Sigmoid colon (tissue), 7 donors: ENCODE results near the gene CYP27A1. TPM values are rescaled to one million over a fixed set of nuclear protein-coding genes. Genes with fewer than 3 reads are reported as not detected.

Source experiments
- DNase-seq: peaks from one replicate; pipeline ENCODE4 v3.0.0-alpha.2; 2019
- H3K27ac ChIP-seq, 4 donors: fragments of 200-600 bp; sonication (generic); one replicate each; pipeline ENCODE4 v1.5.1; 2016 to 2019; ENCODE audit warnings: mild to moderate bottlenecking in 1 of 4
- H3K27me3 ChIP-seq, 3 donors: fragments of 200-600 bp; sonication (generic); one replicate each; pipeline ENCODE4 v1.5.1; 2019; ENCODE audit warnings: mild to moderate bottlenecking in 1 of 3
- H3K36me3 ChIP-seq, 4 donors: fragments of 200-600 bp; sonication (generic); one replicate each; pipeline ENCODE4 v1.5.1; 2016 to 2019
- H3K4me1 ChIP-seq, 4 donors: fragments of 200-600 bp; sonication (generic); one replicate each; pipeline ENCODE4 v1.5.1; 2017 to 2019
- H3K4me3 ChIP-seq, 4 donors: fragments of 200-600 bp; sonication (generic); one replicate each; pipeline ENCODE4 v1.5.1; 2017 to 2019; ENCODE audit warnings: mild to moderate bottlenecking in 2 of 4, moderate library complexity in 1 of 4
- H3K9me3 ChIP-seq, 4 donors: fragments of 200-600 bp in 3 of 4; sonication (generic) in 3 of 4; one replicate each; pipeline versions ENCODE4 v1.5.1 to v1.6.1; 2013 to 2019
- EP300 ChIP-seq, 4 donors: sonication (generic); formaldehyde crosslinking; IDR thresholded peaks; one replicate each; pipeline ENCODE4 v1.6.1; 2017; ENCODE audit warnings: antibody characterized with exemption in 4 of 4
- POLR2A ChIP-seq, 2 donors: fragments of 450-650 bp; IDR thresholded peaks; one replicate each; pipeline ENCODE4 v1.6.1; 2016; ENCODE audit warnings: antibody characterized with exemption in 2 of 2, mild to moderate bottlenecking in 2 of 2, moderate library complexity in 2 of 2
- POLR2AphosphoS5 ChIP-seq, 4 donors: sonication (generic); formaldehyde crosslinking; IDR thresholded peaks; one replicate each; pipeline ENCODE4 v1.6.1; 2017; ENCODE audit warnings: antibody characterized with exemption in 4 of 4
- WGBS, 2 donors: extraction: QIAGEN DNeasy Blood & Tissue Kit; methylation state at CpG; one replicate each; pipeline ENCODE4 v1.1.7; 2013; 5-methylcytosine and 5-hydroxymethylcytosine counted together
- intact Hi-C: fragments of 100-400 bp; cut with DNase I; formaldehyde crosslinking; loops from one replicate; pipeline ENCODE4 v1.15.1; 2023
- polyA plus RNA-seq, 3 donors: library from polyadenylated mRNA; stranded (reverse); fragments of 200-250 nt; gene quantifications; one replicate each; pipeline ENCODE4 v1.2.3, GENCODE V29; 2013
- total RNA-seq, 4 donors: library from RNA; depleted of rRNA; stranded (reverse); fragments of >200 nt; gene quantifications; one replicate each; pipeline ENCODE4 v1.1.0, GENCODE V29; 2016
- TF ChIP-seq, protein P1 (sequence below), 4 experiments: fragments of 450-650 bp in 3 of 4; fragments of 200-600 bp in 1 of 4; IDR thresholded peaks; one replicate each; pipeline ENCODE4 v1.5.1; 2016 to 2019; ENCODE audit warnings: antibody characterized with exemption in 4 of 4, mild to moderate bottlenecking in 3 of 4, moderate library complexity in 2 of 4
- donor health status: healthy with polysubstance abuse.
- donor health status: Bipolar disorder and iron deficiency.
- donor health status: healthy.

CYP27A1 gene
- total and polyA plus RNA-seq, 7 donors: 13.5 to 30.1 (median 21.9) TPM

GRCh38 chr2:218820746-218821369, 38.9 kb downstream of the CYP27A1 start:
- Histone ChIP-seq H3K36me3 (peaks cover 0 to 32% (median 10%) of the 10 kb centered on the region in 4 donors), H3K4me3 (no peak overlapping the region), H3K27me3 (no peaks in the 10 kb centered on the region), H3K4me1 (no peaks in the 10 kb centered on the region), H3K9me3 (no peaks in the 10 kb centered on the region), H3K27ac (no peak overlapping the region)
- no peak for DNase-seq
- intact Hi-C loops: no loop called here
- WGBS, 2 donors: 93 to 96% methylated on average over 15 of the region's 15 CpGs
- TF ChIP-seq POLR2A (IDR thresholded peaks at IDR 0.05) (no peak), EP300 (IDR thresholded peaks at IDR 0.05) (no peak)

DNA sequence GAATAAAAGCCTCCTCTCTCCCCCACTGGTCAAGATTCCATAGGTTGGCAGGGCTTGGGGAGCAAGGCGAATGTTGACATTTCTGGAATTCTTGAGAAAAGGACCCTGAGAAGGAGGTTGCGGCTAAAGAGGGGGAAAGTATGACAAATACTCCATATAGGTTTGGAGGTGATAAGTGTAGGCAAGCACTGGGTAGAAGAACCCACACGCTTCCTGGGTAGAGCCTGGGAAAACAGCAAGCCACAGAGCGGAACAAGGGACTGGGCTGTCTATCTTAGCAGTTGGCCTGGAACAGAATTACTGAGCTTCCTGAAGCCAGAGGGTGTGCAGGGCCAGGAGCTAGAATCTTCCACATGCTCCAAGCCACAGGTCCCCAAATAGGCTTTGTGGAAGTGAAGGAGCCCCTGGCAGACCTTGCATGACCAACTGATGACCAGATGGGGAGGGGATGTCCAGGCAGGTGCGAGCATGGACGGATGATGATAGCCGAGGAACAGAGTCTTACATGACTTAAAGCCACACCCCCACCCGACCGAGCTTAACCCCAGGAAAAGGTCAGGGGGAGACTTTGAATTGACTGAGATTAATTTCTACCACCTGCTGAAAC, 39.8 kb downstream of the CYP27A1 start:
- no peak overlapping the region for H3K4me3 ChIP-seq
- TF ChIP-seq, protein P1, sequence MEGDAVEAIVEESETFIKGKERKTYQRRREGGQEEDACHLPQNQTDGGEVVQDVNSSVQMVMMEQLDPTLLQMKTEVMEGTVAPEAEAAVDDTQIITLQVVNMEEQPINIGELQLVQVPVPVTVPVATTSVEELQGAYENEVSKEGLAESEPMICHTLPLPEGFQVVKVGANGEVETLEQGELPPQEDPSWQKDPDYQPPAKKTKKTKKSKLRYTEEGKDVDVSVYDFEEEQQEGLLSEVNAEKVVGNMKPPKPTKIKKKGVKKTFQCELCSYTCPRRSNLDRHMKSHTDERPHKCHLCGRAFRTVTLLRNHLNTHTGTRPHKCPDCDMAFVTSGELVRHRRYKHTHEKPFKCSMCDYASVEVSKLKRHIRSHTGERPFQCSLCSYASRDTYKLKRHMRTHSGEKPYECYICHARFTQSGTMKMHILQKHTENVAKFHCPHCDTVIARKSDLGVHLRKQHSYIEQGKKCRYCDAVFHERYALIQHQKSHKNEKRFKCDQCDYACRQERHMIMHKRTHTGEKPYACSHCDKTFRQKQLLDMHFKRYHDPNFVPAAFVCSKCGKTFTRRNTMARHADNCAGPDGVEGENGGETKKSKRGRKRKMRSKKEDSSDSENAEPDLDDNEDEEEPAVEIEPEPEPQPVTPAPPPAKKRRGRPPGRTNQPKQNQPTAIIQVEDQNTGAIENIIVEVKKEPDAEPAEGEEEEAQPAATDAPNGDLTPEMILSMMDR (IDR thresholded peaks at IDR 0.05): no peak
- TF ChIP-seq POLR2A (IDR thresholded peaks at IDR 0.05) (no peak), POLR2AphosphoS5 (IDR thresholded peaks at IDR 0.05) (no peak)
- WGBS, 2 donors: 74 to 83% methylated on average over 9 of the region's 9 CpGs
- no peaks in the 10 kb centered on the region for H3K4me1 ChIP-seq
- peaks cover 0 to 24% (median 7%) of the 10 kb centered on the region in 4 donors for H3K36me3 ChIP-seq
- H3K27me3 ChIP-seq: no peaks in the 10 kb centered on the region
- H3K9me3 ChIP-seq: no peaks in the 10 kb centered on the region
- no peak overlapping the region for H3K27ac ChIP-seq
- no peak for DNase-seq
- intact Hi-C loops: no loop called here

DNA sequence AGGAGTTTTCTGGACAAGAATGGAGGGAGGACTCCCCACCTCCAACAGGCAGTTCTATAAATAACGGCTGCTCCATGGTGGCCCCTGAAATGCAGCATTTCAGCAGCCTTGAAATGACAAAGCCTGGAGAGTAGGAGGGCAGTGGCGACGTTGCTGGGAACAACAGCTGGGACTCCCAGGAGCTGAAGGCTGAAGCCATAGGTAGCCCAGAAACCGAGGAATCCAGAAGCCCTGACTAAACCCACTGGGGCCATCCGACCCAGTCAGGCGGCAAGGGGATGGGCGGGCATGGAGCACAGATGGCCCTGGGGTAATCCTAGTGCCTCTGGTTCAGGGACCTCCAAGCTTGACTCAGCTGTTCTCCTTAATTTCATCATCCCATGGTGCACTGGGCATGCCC, 40.7 kb downstream of the CYP27A1 start:
- Histone ChIP-seq H3K9me3 (no peaks in the 10 kb centered on the region), H3K27ac (no peak overlapping the region), H3K4me3 (no peak overlapping the region), H3K36me3 (peaks cover 0 to 21% (median 7%) of the 10 kb centered on the region in 4 donors), H3K4me1 (no peaks in the 10 kb centered on the region), H3K27me3 (no peaks in the 10 kb centered on the region)
- no peak for DNase-seq
- intact Hi-C loops: no loop called here
- TF ChIP-seq EP300 (IDR thresholded peaks at IDR 0.05) (no peak), POLR2AphosphoS5 (IDR thresholded peaks at IDR 0.05) (no peak), POLR2A (IDR thresholded peaks at IDR 0.05) (no peak)
- TF ChIP-seq, protein P1 (IDR thresholded peaks at IDR 0.05): no peak
- 82 to 83% methylated on average over 7 of the region's 7 CpGs for WGBS, 2 donors

- intact Hi-C loops: no loop called here
- no peak overlapping the region for H3K27ac ChIP-seq
- H3K4me1 ChIP-seq: no peaks in the 10 kb centered on the region
- 80 to 82% methylated on average over 9 of the region's 9 CpGs for WGBS, 2 donors
- peaks cover 0 to 18% (median 4%) of the 10 kb centered on the region in 4 donors for H3K36me3 ChIP-seq
- H3K4me3 ChIP-seq: no peak overlapping the region
- no peaks in the 10 kb centered on the region for H3K9me3 ChIP-seq
- no peak for DNase-seq
- no peak for TF ChIP-seq EP300 (IDR thresholded peaks at IDR 0.05)
- TF ChIP-seq POLR2AphosphoS5 (IDR thresholded peaks at IDR 0.05): no peak
- TF ChIP-seq, protein P1 (IDR thresholded peaks at IDR 0.05): no peak
- no peak for TF ChIP-seq POLR2A (IDR thresholded peaks at IDR 0.05)
- H3K27me3 ChIP-seq: no peaks in the 10 kb centered on the region
Measured at GRCh38 chr2:218823196-218823855, 41.4 kb downstream of the CYP27A1 start.

- H3K4me3 ChIP-seq: no peak overlapping the region
- H3K9me3 ChIP-seq: no peaks in the 10 kb centered on the region
- intact Hi-C loops: no loop called here
- 87 to 92% methylated on average over 7 of the region's 7 CpGs for WGBS, 2 donors
- H3K4me1 ChIP-seq: no peaks in the 10 kb centered on the region
- no peaks in the 10 kb centered on the region for H3K27me3 ChIP-seq
- H3K36me3 ChIP-seq: peaks cover 0 to 11% (median 0%) of the 10 kb centered on the region in 4 donors
- no peak overlapping the region for H3K27ac ChIP-seq
- TF ChIP-seq EP300 (IDR thresholded peaks at IDR 0.05) (no peak), POLR2AphosphoS5 (IDR thresholded peaks at IDR 0.05) (no peak), POLR2A (IDR thresholded peaks at IDR 0.05) (no peak)
- TF ChIP-seq, protein P1 (IDR thresholded peaks at IDR 0.05): no peak
- DNase-seq: no peak
Measured at GRCh38 chr2:218824004-218824403, 42.1 kb downstream of the CYP27A1 start.
